Right lung (tissue), 5 donors: ENCODE data around the gene RASSF5. TPM values are rescaled to one million over a fixed set of nuclear protein-coding genes. Genes with fewer than 3 reads are reported as not detected.
A peak's percentile ranks its signal among the peaks of the same experiment; 100 is the strongest.
"Not testable (repeated sequence)": the region's sequence is repeated elsewhere in the genome, so short reads cannot be mapped to it uniquely, and the experiment has no call there.

ENCODE experiments used
- DNase-seq, 2 donors: peaks; one replicate each; pipeline ENCODE4 v3.0.0-alpha.2; 2013
- polyA plus RNA-seq, 5 donors: library from polyadenylated mRNA; unstranded; fragments of 120-200 nt; gene quantifications; one replicate each; pipeline versions ENCODE4 v1.2.1 to v1.2.3, GENCODE V29; 2013; ENCODE audit warnings: inconsistent platforms in 1 of 5, low replicate concordance in 1 of 5; ENCODE audit not compliant: insufficient read length in 5 of 5, insufficient read depth in 1 of 5

Gene RASSF5
- polyA plus RNA-seq, 5 donors, result 6.2 to 12.3 (median 11.6) TPM

DNA sequence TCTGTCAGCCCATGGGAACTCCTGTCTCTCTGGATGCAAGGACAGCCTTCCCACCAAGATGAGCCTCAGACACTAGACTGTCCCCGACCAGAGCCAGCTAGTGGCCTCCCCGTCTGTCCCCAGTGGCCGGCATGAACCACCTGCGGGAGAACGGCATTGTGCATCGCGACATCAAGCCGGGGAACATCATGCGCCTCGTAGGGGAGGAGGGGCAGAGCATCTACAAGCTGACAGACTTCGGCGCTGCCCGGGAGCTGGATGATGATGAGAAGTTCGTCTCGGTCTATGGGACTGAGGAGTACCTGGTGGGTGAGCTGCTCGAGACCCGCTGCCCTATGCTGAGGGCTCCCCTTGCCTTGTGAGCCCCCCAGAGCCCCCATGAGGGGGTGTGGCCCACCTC, 31.3 kb upstream of the RASSF5 start:
- no peak for DNase-seq

DNA sequence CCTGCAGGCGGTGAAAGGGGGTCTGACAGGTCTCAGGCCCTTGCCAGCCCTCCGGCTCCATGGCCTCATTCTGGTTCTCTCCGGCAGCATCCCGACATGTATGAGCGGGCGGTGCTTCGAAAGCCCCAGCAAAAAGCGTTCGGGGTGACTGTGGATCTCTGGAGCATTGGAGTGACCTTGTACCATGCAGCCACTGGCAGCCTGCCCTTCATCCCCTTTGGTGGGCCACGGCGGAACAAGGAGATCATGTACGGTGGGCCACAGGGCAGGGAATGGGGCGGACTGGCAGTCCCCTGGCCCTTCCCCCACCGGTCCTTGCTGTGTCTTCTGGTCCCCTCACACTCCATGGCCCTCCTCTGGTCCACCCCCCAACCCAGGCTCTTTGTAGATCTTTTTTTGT, 30.7 kb upstream of the RASSF5 start:
- no peak for DNase-seq

DNA sequence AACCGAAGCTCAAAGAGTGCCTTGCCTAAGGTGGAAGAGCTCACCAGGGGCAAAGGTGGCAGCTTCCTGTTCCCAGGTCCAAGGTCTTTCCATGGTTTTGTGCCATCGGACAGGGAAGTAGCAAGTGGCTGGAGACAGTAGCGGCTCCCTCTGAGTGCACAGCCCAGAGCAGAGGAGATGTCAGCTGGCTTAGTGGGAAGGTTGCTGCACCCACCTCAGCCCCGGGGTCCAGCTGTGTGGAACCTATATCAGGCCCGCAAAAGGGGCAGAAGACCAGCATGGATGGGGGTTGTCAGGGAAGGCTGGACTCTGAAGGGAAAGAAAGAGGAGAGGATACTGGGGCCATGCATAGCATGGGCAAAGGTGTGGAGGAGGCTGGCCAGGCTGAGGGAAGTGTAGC, 30.2 kb upstream of the RASSF5 start:
- no peak for DNase-seq

DNA sequence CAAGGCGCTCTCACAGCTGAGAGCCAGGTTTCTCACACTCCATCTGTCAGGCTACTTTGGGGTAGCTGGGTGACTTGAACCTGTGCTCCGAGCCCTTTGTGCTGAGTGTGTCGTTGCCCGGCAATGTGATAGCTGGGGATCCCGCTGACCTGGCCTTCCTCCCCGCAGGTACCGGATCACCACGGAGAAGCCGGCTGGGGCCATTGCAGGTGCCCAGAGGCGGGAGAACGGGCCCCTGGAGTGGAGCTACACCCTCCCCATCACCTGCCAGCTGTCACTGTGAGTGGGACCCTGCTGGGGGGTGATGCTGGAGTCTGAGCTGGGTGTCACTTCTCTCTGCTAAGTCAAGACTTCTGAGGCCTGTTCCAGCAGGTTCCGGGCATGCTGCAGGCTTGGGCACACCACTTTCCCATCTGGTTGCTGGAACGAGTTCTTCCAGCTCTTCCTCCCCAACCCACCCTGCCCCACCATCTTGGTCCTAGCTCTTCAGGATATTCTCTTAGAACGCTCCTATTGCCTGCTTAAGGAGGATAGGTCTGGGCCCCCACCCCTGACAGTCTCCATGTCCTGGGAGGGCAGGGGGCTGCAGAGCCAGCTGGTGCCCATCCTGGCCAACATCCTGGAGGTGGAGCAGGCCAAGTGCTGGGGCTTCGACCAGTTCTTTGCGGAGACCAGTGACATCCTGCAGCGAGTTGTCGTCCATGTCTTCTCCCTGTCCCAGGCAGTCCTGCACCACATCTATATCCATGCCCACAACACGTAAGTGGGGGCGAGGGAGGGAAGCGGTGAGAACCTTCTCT, 29.6 kb upstream of the RASSF5 start:
- DNase-seq, result no peak

DNA sequence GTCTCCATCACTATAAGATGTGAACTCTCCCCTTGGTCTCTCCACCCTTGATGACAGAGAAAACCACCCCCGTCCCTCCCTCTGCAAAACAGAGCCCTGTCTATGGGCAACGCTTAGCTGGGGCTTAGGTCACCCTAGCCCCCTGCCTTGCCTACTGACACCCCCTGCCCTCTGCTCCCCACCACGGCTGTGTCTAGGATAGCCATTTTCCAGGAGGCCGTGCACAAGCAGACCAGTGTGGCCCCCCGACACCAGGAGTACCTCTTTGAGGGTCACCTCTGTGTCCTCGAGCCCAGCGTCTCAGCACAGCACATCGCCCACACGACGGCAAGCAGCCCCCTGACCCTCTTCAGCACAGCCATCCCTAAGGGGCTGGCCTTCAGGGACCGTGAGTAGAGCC, 28.6 kb upstream of the RASSF5 start:
- no peak for DNase-seq

DNA sequence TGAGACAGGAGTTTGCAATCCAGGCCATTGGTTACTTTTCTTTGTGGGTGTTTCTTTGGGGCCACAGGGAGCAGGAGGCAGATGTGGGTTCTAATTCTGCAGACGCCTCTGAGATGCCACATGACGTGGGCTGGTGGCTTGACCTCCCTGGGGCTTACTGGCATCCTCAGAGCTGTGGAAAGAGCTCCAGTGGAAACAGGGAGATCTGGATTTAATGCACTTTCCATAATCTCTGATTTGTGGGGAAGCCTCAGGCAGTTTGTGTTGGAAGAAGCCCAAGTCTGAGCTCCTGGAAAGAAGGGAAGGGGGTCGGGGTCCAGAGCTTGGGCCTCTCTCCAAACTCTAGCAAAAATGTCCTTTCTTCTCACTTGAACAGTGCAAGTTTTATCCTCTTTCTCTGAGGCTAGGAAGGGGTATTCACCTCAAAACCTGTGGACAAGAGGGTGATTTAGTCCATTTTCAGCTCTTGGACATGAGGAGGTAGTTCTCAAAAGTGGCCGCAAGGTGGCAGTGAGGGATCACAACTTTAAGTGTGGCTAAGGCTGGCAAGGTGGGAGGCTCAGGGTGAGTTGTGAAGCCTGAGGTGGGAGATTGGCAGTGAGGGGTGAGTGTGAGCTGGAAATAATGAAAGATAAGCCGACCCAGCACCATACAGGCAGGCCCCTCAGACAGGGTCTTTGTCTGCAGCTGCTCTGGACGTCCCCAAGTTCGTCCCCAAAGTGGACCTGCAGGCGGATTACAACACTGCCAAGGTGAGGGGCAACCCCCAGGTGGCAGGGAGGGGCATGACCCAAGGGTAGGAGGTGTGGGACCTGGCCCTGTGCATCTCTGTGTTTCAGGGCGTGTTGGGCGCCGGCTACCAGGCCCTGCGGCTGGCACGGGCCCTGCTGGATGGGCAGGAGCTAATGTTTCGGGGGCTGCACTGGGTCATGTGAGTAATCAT, 27.9 kb upstream of the RASSF5 start:
- DNase-seq, result peak in 1 of 2 donors; percentile 63

DNA sequence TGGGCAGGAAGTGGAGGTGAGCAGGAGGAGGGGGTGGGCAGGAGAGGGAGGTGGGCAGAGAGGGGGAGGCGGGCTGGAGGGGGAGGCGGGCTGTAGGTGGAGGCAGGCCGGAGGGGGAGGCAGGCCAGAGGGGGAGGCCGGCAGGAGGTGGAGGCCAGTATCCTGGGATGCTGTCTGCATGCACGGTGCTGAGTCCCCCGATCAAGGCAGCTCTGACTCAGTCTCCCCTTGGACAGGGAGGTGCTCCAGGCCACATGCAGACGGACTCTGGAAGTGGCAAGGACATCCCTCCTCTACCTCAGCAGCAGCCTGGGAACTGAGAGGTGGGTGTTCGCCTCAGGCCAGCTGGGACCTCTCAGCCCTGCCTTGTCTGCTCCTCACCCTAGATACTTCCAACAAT, 27.1 kb upstream of the RASSF5 start:
- DNase-seq, result no peak

DNA sequence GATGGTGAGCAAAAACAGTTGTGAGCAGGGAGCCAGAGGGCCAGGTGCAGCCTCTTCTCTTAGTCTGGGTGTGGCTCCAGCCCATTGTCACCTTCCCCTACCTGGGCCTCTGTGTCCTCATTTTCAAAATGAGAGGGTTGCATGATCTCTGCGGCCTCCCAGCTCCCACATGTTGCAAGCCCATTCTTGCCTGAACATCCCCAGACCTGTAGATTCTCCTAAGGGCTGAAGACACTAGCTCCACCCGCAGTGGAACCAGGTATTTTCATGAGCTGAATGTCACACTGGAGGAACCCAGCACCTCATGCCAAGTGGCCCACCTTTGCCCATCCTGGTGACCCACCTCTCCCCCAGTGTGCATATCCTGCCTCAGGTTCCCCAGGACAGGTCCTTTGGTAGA, 24.7 kb upstream of the RASSF5 start:
- no peak for DNase-seq

DNA sequence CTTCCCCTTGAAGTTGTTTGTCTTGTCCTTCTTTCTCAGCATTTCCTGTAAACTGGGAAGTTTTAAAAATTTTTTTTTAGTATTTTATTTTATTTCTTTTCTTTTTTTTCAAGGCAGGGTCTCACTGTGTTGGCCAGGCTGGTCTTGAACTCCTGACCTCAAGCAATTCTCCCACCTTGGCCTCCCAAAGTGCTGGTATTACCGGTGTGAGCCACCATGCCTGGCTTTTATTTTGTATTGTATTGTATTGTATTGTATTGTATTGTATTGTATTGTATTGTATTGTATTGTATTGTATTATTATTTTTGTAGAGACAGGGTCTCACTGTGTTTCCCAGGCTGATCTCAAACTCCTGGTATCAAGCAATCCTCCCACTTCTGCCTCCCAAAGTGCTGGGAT, 23.5 kb upstream of the RASSF5 start:
- DNase-seq, result not testable (repeated sequence)

DNA sequence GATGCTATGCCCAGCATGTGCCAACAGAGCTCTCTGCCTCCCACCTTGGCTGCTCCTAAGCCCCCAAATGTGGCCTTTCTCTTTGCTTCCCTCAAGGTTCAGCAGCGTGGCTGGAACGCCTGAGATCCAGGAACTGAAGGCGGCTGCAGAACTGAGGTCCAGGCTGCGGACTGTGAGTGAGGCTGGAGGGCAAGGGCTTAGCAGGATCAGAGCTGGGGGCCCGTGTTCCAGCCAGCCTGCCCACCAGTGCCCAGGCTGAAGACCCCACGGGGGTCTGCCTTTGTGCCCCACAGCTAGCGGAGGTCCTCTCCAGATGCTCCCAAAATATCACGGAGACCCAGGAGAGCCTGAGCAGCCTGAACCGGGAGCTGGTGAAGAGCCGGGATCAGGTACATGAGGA, 22.4 kb upstream of the RASSF5 start:
- no peak for DNase-seq

DNA sequence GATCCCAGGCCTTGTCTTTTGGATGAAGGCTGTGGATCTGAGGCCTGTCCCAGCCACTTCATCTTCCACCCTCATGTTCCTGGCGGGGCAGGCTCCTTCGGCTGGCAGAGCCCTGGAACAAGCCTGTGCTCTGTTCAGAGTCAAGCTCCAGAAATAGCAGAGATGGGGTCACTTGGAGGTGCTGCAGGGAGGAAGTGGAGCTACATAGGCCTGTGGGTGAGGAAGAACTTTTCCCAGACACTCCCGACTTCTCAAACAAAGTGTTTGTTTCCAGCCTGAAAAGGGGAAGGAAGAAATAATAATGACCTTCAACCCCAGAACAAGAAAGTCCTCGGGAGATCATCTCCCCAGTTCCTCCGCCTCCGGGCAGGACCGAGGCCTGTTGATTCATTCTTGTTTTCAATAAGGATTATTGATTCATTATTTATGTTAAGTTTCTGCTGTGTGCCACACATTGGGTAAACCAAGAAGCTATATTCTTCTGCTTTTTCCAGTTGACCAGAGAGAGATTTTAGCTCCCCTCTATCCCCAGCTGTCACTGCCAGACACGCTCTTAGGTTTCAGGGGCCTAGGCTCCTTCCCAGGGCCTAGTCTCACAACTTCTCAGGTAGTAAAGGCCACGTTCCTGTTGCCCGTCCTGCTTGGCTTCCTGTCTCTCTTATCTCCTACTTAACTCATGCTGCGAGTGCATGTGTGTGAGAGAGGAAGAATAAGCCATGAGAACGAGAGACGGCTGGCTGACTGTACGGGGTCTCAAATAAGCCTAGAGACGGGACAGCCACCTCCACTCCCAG, 20.1 kb upstream of the RASSF5 start:
- DNase-seq, result no peak

DNA sequence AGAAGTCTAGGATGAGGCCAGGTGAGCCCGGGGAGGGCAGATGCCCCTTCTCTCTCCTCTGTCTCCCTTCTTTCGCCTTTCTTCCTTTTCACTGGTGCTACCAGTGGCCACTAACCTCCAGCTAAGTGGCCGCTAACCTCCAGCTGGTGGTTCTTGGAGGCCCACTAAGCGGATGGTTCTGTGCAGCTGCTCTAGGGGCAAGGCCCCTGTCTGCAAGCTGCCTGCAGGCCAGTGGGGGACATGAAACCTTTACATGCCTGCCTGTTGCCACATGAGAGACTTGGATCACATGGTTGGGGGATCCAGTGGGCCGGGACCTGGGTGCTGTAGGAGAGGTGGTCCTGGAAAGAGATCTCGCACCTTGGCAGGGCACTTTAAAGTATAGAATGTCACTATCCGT, 19.4 kb upstream of the RASSF5 start:
- DNase-seq, result no peak

DNA sequence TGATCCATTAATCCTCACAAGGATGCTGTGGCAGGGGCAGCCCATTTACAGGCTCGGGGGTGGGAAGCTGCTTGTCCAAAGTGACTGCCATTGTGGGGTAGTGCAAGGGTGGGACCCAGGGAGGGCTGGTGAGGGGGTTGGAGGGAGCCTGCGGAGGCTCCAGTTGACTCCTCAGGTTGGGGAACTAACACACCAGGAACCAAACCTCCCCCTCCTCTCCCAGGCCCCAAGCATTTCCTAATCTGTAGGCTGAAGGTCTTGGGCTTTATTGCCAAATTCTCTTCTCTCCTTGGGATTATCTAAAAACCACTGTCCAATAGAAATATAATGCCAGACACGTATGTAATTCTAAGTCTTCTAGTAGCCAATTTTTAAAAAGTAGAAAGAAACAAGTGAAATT, 18.9 kb upstream of the RASSF5 start:
- DNase-seq, result no peak

DNA sequence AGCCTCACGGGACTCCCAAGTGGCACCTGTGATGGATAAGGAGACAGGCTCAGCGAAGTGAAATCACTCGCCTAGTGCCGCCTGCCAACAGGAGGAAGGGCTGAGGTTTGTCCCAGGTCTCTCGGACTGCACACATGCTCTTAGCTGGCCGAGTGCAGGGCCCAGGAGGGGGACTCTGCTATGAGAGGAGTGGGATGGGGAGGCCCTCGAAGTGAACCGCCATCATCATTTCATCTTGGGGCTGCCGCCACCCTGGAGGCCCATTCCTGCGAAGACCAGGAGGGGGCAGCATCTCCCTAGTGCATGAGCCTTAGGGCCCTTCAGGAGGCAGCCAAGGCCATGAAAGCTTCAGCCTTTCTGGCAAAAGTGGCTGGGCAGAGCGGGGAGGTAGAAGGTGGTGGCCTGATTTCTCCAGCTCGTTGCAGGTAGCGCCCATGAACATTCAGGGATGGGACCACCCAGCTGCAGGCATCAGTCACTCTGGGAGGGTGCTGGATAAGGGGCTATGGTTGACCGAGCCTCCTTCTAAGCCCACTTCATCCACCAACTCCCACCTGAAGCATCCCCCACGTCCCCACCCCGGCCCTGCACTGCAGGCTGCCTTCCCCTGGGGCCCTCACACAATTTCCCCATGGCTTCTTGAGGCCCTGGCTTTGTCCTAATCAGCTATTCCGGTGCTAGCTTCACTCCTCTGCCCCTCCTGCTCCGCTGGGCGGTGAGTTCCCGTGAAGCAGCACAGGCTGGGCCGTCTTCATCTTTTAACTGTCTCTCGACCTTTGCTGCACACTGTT, 17.2 kb upstream of the RASSF5 start:
- DNase-seq, result peak in 1 of 2 donors; percentile 73

DNA sequence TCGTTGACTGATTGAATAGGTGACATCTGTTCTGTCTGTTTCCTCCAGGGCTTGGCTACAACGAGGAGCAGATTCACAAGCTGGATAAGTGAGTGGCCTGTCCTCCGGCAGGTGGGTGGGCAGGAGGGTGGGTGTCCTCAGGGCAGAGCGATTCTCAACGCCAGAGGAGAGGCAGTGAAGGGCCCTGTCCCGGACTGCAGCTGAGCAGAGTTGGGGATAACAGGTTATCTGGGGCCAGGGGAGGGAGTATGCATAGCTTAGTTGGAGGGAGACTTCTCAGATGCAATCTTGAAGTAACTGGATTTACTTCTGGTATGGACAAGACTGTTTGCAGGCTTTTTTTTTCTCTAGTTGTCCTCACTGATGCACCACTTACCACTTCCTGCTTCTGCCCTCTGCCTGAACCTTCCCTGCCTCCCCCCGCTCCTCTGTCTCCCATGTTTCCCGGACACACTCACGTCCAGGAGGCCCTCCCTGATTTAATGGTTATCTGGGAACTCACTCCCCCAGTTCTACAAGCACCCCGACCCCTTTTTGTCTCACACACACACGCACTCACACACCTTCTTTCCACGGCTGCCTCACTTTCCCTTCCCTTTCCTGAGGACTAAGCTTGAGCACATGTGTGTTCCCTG, 16.4 kb upstream of the RASSF5 start:
- no peak for DNase-seq

DNA sequence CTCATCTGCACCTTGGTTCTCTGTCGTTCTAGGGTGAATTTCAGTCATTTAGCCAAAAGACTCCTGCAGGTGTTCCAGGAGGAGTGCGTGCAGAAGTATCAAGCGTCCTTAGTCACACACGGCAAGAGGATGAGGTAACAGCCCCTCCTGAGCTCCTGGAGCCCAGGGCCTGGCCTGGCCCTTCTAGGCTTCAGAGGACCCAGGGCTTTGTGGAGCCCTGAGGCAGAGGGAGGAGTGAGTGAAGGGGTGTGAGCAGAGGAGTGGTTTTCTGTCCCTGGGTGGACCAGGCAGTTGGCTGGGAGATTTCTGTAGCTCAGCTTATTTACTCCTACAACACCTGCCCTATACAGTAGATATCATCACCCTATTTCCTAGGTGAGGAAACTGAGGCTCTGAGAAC, 15.7 kb upstream of the RASSF5 start:
- no peak for DNase-seq

DNA sequence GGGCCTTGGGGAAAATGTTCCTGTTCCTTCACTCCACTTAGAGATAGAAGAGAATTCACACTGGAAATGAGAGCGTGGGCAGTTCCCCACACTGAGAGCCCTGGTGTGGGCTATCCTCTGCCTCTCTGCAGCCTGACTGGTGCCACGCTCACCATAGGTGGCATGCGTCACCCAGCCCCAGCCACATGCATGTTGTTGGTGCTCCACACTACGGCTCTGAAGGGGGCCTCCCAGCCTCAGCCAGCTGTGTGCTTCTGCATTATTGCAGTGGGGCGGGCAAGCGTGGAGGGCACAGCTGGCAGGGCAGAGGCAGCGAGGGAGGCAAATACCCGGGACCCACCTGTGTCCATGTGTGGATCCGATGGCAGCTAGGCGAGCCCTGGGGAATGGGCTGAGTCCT, 14.7 kb upstream of the RASSF5 start:
- no peak for DNase-seq

DNA sequence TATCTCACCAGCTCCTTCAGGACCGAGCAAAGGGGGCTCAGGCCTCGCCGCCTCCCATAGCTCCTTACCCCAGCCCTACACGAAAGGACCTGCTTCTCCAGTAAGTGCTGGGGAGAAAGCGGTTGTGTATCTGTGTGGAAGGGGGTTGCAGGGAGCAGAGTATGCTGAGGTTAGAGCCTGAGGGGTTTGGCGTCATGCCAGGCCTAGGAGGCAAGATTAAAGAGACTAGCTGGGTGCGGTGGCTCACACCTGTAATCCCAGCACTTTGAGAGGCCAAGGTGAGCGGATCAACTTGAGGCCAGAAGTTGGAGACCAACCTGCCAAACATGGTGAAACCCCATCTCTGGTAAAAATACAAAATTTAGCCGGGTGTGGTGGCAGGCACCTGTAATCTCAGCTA, 14.1 kb upstream of the RASSF5 start:
- DNase-seq, result no peak

DNA sequence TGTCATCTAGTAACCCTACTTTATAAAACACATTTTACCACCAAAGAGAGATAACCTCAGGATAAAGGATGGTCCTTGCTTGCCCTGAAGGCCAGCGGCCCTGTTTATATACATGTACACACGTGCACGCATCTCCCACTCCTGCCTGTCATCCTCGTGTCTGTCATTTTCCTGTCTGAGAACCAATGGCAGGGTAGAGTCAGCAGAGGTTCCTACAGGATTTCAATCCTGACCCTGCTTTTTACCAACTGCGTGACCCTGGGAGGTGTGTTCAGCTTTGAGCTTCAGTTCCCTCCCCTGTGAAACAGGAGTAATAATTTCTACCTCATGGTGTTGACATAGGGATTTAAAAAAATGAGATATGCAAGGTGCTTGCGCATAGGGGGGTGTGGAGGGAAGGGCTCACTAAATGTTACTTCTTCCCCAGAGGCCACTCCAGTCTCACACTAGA, 12.3 kb upstream of the RASSF5 start:
- DNase-seq, result no peak

DNA sequence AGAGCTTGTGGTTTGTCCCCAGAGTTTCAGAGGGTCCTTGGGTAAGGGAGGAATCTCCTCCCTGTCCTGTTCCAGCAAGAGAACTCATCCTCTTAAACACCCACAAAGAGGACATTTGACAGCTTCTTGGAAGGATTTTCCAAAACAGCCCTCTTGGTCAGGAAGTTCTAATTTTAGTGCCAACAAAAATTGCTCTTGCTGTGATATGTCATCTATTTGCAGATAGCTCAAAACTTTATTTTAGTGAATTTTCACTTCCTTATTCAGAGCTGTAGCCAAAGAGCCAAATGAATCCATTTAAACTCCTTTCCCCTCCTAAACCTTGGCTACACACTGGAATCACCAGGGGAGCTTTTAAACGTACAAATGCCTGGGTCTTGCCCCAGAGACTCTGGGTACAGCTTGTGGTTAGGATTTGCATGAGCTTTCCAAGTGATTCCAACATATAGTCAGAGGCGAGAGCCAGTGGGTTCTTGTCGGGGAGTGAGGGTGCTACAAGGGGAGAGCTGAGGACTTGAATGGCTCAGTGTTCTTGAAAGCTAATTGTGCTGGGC, 11.8 kb upstream of the RASSF5 start:
- no peak for DNase-seq
